ENCODE measurements around the gene IGSF5. TPM values are rescaled to one million over a fixed set of nuclear protein-coding genes. Genes with fewer than 3 reads are reported as not detected.

Gene IGSF5
- total RNA-seq, 2 donors from 2014 or later, result 4.6 to 6.3 TPM

GRCh38 chr21:39805983-39806382 lies 61.0 kb downstream of the IGSF5 start:
- no peak for ATAC-seq
- no peak for DNase-seq
- intact Hi-C loops (cut with DNase I), result no loop called here

- DNase-seq (no peak), ATAC-seq (no peak)
- intact Hi-C loops (cut with DNase I), result no loop called here
These were observed 62.8 kb downstream of the IGSF5 start for GRCh38 chr21:39807738-39808137.

DNA sequence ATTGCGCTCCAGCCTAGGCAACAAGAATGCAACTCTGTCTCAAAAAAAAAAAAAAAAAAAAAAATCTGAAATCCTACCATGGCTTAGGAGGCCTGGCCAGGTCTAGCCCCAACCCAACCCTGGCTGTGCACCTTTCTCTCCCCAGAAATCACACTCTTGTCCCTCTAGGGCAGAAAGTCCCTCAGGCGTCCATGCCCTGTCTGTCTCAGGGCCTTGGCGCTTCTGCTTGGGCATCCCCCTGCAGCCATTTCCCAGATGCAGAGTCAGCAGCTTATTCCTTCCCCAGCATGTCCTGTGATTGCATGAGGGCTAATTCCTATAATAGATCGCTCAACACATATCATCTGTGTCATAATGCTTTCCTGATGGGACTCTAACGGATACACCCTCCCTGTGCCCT lies 65.0 kb downstream of the IGSF5 start:
- no peak for ATAC-seq
- intact Hi-C loops (cut with DNase I), result no loop called here
- DNase-seq, result no peak

- no peak for ATAC-seq
- intact Hi-C loops (cut with DNase I), result no loop called here
- DNase-seq, result no peak
These were observed 68.0 kb downstream of the IGSF5 start for GRCh38 chr21:39812983-39813382.

GRCh38 chr21:39818557-39818956 lies 73.6 kb downstream of the IGSF5 start:
- no peak for DNase-seq
- intact Hi-C loops (cut with DNase I), result no loop called here
- no peak for ATAC-seq

- DNase-seq (no peak), ATAC-seq (no peak)
- intact Hi-C loops (cut with DNase I), result no loop called here
These were observed 77.1 kb downstream of the IGSF5 start for GRCh38 chr21:39822042-39822441.

- DNase-seq, result no peak
- intact Hi-C loops (cut with DNase I), result no loop called here
- no peak for ATAC-seq
These were observed 80.3 kb downstream of the IGSF5 start for GRCh38 chr21:39825250-39825649.

- intact Hi-C loops (cut with DNase I), result no loop called here
- DNase-seq, result no peak
- ATAC-seq, result no peak
These were observed 89.6 kb downstream of the IGSF5 start for GRCh38 chr21:39834543-39834942.

GRCh38 chr21:39837861-39838359 lies 92.9 kb downstream of the IGSF5 start:
- ATAC-seq (no peak), DNase-seq (no peak)
- intact Hi-C loops (cut with DNase I), result no loop called here

DNA sequence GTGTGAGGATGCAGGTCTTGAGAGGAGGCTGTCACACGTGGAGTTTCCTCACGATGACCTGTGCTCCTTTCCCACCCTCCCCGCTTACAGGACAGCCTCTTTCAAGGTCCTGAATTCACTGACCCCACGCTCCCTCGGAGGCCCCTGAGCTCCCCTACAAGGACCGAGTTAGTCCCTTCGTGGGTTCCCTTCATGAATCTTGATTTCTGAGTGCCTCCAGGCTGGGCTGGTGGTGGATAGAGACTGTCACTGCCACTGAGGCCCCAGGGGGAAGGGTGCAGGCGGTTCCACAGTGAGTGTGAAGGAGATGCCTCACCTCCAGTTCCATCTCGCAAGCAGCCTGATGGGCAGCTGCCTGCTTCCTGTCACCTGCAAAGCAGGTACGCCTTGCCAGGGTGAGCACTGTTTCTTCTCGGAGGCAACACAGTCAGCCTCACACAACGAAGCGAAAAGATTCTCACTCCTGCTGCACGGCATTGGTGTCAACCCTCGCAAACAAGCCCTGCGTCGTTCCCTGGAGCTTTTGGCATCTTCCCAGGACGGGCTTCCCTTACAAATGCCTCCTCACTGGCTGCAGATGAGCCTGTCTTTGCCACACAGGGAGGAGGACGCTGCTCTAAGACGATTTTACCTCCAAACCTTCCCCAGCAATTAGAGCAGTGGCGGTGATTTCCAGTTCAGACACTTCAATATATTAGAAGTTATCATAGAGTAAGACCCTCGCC lies 95.6 kb downstream of the IGSF5 start:
- intact Hi-C loops (cut with DNase I), result no loop called here
- ATAC-seq (peak in 1 of 2 donors; percentile 44), DNase-seq (no peak)

- DNase-seq (no peak), ATAC-seq (no peak)
- intact Hi-C loops (cut with DNase I), result no loop called here
These were observed 97.9 kb downstream of the IGSF5 start for GRCh38 chr21:39842741-39843459.

DNA sequence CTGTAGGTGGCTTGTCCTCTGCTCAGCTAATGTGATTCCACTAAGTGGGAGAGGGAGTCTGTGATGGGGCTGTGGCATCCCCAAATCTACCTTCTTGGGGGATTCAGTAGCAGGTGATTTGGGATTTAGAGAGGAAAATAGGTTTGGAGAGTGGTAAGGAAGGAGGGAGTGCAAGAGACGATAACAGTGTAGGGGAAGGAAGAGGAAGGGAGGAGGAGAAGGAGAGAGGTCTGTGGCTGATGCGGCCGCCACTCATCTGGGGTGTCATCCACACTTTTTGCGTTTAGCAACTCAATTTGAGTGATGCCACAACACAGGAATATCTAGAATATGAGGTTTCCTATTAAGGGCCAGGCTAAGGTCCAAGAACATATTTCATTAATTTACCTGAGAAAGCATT lies 98.5 kb downstream of the IGSF5 start:
- ATAC-seq (no peak), DNase-seq (no peak)
- intact Hi-C loops (cut with DNase I), result no loop called here

DNA sequence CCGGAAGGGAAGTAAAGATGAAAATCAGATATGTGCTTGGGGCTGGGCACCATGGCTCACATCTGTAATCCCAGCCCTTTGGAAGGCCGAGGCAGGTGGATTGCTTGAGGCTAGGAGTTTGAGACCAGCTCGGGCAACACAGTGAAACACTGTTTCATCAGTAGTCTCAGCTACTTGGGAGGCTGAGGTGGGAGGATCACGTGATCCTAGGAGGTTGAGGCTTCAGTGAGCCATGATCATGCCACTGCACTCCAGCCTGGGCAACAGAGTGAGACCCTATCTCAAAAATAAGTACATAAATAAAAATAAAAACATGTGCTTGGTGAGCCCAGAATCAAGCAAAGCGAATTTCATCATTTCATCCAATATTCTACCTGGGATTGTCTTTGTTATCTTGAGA lies 98.9 kb downstream of the IGSF5 start:
- no peak for ATAC-seq
- DNase-seq, result no peak
- intact Hi-C loops (cut with DNase I), result no loop called here

GRCh38 chr21:39845571-39846130 lies 100.7 kb downstream of the IGSF5 start:
- ATAC-seq, result peak in 1 of 2 donors; percentile 42
- intact Hi-C loops (cut with DNase I), result no loop called here
- no peak for DNase-seq

DNA sequence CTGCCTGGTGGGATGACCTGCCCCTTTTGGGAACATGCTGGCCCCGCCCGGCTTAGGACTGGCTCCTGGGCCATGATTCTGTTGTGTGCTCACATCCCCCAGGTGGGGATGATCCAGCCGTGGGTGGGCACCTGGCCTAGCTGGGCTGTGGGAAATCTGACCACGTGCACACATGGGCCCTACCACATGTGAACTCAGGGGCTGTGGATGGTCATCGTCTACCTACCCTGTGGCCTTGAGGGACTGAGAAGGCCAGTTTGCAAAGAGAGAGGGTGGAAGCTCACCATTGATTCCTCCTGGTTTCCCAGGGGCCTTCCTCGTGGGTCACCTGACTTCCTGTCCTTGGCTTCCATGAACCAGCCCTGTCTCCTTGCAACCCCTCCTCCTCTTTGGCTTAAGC lies 102.9 kb downstream of the IGSF5 start:
- intact Hi-C loops (cut with DNase I), result no loop called here
- ATAC-seq (no peak), DNase-seq (no peak)

- intact Hi-C loops (cut with DNase I), result no loop called here
- no peak for DNase-seq
- peak in 1 of 2 donors; percentile 70 for ATAC-seq
These were observed 104.2 kb downstream of the IGSF5 start for GRCh38 chr21:39849014-39849655.

DNA sequence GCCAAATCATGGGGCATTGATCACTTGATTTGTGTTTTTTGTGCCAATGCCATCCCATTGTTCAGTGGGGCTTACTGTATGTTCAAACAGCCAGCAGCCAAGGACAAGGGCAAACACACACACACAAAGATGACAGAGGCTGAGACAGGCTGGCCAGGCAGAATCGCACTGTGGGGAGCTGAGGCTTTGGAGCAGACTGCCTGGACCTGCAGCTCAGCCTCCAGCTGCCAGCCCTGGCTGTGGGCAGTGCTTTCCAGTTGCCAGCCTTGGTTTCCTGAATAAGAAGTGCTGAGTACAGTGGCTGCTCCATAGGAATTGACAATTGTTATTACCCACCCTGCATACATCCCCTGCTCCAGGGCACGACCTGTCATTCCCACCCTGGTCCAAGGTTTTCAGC lies 105.3 kb downstream of the IGSF5 start:
- intact Hi-C loops (cut with DNase I), result no loop called here
- ATAC-seq (no peak), DNase-seq (no peak)

- ATAC-seq, result no peak
- DNase-seq, result no peak
- intact Hi-C loops (cut with DNase I), result no loop called here
These were observed 106.1 kb downstream of the IGSF5 start for GRCh38 chr21:39851002-39851618.

Data from left cardiac atrium (tissue), 4 donors.